K562 (cell line): ENCODE measurements around the gene ZNRF1. TPM values are rescaled to one million over a fixed set of nuclear protein-coding genes. Genes with fewer than 3 reads are reported as not detected.
A peak's percentile ranks its signal among the peaks of the same experiment; 100 is the strongest.

Experiments used
- ATF3 ChIP-seq, 2 experiments: fragments of 450-650 bp in 1 of 2; sonication (generic) in 1 of 2; formaldehyde crosslinking in 1 of 2; IDR thresholded peaks in 1 of 2; conservative IDR thresholded peaks in 1 of 2; 2 replicates each; pipeline versions ENCODE4 v1.6.1 to v1.8.1; 2016 to 2023; ENCODE audit warnings: mild to moderate bottlenecking in 2 of 2, moderate library complexity in 2 of 2, inconsistent platforms in 1 of 2, missing genetic modification reagents in 1 of 2
- CTCFL ChIP-seq: IDR thresholded peaks from 2 replicates; pipeline ENCODE4 v1.6.1; 2011; ENCODE audit warnings: borderline replicate concordance, low read depth, mild to moderate bottlenecking, moderate library complexity, low read length; ENCODE audit not compliant: insufficient read depth, poor library complexity, severe bottlenecking
- CXXC5 ChIP-seq: fragments of 250-450 bp; sonication (Bioruptor Pico); IDR thresholded peaks from 2 replicates; pipeline ENCODE4 v1.8.0; 2022; ENCODE audit warnings: inconsistent platforms, mild to moderate bottlenecking, moderate library complexity
- EP400 ChIP-seq: fragments of 450-650 bp; IDR thresholded peaks from 2 replicates; pipeline ENCODE4 v1.6.1; 2017; ENCODE audit warnings: antibody characterized with exemption, mild to moderate bottlenecking, moderate library complexity
- ESRRA ChIP-seq: fragments of 450-650 bp; IDR thresholded peaks from 2 replicates; pipeline ENCODE4 v1.6.1; 2014; ENCODE audit warnings: low read depth, mild to moderate bottlenecking, moderate library complexity, borderline replicate concordance
- FOXJ2 ChIP-seq: fragments of 200-800 bp; sonication (Bioruptor generic); IDR thresholded peaks from 2 replicates; pipeline ENCODE4 v1.6.1; 2016; ENCODE audit warnings: missing genetic modification characterization, missing compliant biosample characterization
- GABPB1 ChIP-seq: sonication (generic); formaldehyde crosslinking; IDR thresholded peaks from 2 replicates; pipeline ENCODE4 v1.8.0; 2022; ENCODE audit warnings: mild to moderate bottlenecking, missing genetic modification reagents
- HDGF ChIP-seq: fragments of 450-650 bp; IDR thresholded peaks from 2 replicates; pipeline ENCODE4 v1.6.1; 2016
- ID3 ChIP-seq, 2 experiments: fragments of 250-450 bp in 1 of 2; fragments of 450-650 bp in 1 of 2; sonication (Bioruptor Pico) in 1 of 2; IDR thresholded peaks; 2 replicates each; pipeline versions ENCODE4 v1.6.1 to v1.8.0; 2016 to 2021; ENCODE audit warnings: mild to moderate bottlenecking in 2 of 2, moderate library complexity in 2 of 2, missing compliant biosample characterization in 1 of 2, missing genetic modification characterization in 1 of 2
- NR4A1 ChIP-seq, 2 experiments: fragments of 250-450 bp in 1 of 2; fragments of 450-650 bp in 1 of 2; sonication (Bioruptor Pico) in 1 of 2; IDR thresholded peaks; 2 replicates each; pipeline versions ENCODE4 v1.4.0 to v1.6.1; 2016 to 2020; ENCODE audit warnings: mild to moderate bottlenecking in 2 of 2, missing compliant biosample characterization in 1 of 2, missing genetic modification characterization in 1 of 2, moderate library complexity in 1 of 2
- PURB ChIP-seq: sonication (generic); formaldehyde crosslinking; IDR thresholded peaks from 2 replicates; pipeline ENCODE4 v1.9.0; 2021; ENCODE audit warnings: low read depth, mild to moderate bottlenecking, missing genetic modification reagents
- TARDBP ChIP-seq: fragments of 450-650 bp; IDR thresholded peaks from 2 replicates; pipeline ENCODE4 v1.6.1; 2016
- TBL1XR1 ChIP-seq, 2 experiments: IDR thresholded peaks; 2 replicates each; pipeline ENCODE4 v1.6.1; 2012; ENCODE audit warnings: improper control_type of control experiment in 2 of 2, low read length in 2 of 2, mild to moderate bottlenecking in 1 of 2
- ZC3H11A ChIP-seq: IDR thresholded peaks from 2 replicates; pipeline ENCODE4 v1.6.1; 2012; ENCODE audit warnings: low read depth, low read length, improper control_type of control experiment
- ZKSCAN3 ChIP-seq: fragments of 250-450 bp; sonication (Bioruptor Pico); IDR thresholded peaks from 2 replicates; pipeline ENCODE4 v1.4.0; 2020
- ZNF121 ChIP-seq: sonication (generic); formaldehyde crosslinking; conservative IDR thresholded peaks from 2 replicates; pipeline ENCODE4 v1.8.0; 2022; ENCODE audit warnings: missing genetic modification reagents
- ZNF24 ChIP-seq: fragments of 450-650 bp; IDR thresholded peaks from 2 replicates; pipeline ENCODE4 v1.6.1; 2016
- ZZZ3 ChIP-seq: fragments of 450-650 bp; IDR thresholded peaks from 2 replicates; pipeline ENCODE4 v1.6.1; 2016; ENCODE audit warnings: antibody characterized with exemption, mild to moderate bottlenecking, moderate library complexity
- polyA plus RNA-seq, 8 experiments: library from polyadenylated mRNA; depleted of rRNA in 4 of 8; stranded (reverse) in 5 of 8; unstranded in 3 of 8; fragments of >200 nt; fragmentation: Nextera tagmentation in 2 of 8; fragmentation: Illumina TruSeq in 1 of 8; extraction: Ambion mirVana in 2 of 8; extraction: Trizol in 1 of 8; gene quantifications; 2 replicates each; pipeline versions ENCODE4 v1.2.1 to v1.2.3, GENCODE V29; 2011 to 2014; ENCODE audit warnings: inconsistent platforms in 1 of 8, missing spikeins in 1 of 8
- total RNA-seq, 7 experiments: library from RNA; depleted of rRNA in 6 of 7; stranded (reverse); fragments of >200 nt in 6 of 7; fragmentation: Illumina TruSeq in 2 of 7; extraction: Trizol in 2 of 7; gene quantifications; 2 replicates each; pipeline versions ENCODE4 v1.2.1 to v1.2.3, GENCODE V29; 2011 to 2021; ENCODE audit warnings: low replicate concordance in 1 of 7

ZNRF1 gene
- total and polyA plus RNA-seq, 9 of the 15 experiments (the other 6 are each of a cell fraction or from before 2014, with no cell fraction given) = 9.5 to 37.7 (median 20.0) TPM

GRCh38 chr16:75110637-75111513 is 112.1 kb downstream of the ZNRF1 start (continued):
- TF ChIP-seq ZNF121 (CRISPR knock-in tag) (no peak), CTCFL (peak; percentile 46), HDGF (peak; percentile 79), ZC3H11A (0 out of 2 replicates have a peak, but pooled peaks have one; percentile 32), ID3 (CRISPR knock-in tag; IDR thresholded peaks at IDR 0.05) (no peak), ID3 (tag; IDR thresholded peaks at IDR 0.05) (no peak), GABPB1 (CRISPR knock-in tag) (no peak; the same call in 1 of the 2 replicates), NR4A1 (CRISPR knock-in tag; IDR thresholded peaks at IDR 0.05) (no peak), NR4A1 (tag; IDR thresholded peaks at IDR 0.05) (no peak), TARDBP (no peak), FOXJ2 (no peak), PURB (CRISPR knock-in tag) (no peak), ZZZ3 (no peak), TBL1XR1 (IDR thresholded peaks at IDR 0.05; ENCODE audit: low read length in 2 of 2) (no peak), ATF3 (IDR thresholded peaks at IDR 0.05) (peak; percentile 12; the same call in 1 of the 2 replicates), ATF3 (CRISPR knock-in tag; conservative IDR thresholded peaks at IDR 0.05) (no peak), EP400 (peak; percentile 83), ZKSCAN3 (CRISPR knock-in tag) (no peak), ZNF24 (no peak), ESRRA (peak; percentile 43; the same call in 1 of the 2 replicates), CXXC5 (CRISPR knock-in tag) (0 out of 2 replicates have a peak, but pooled peaks have one; percentile 43)
